ENCODE measurements around the gene GNGT2. TPM values are rescaled to one million over a fixed set of nuclear protein-coding genes. Genes with fewer than 3 reads are reported as not detected.
A peak's percentile ranks its signal among the peaks of the same experiment; 100 is the strongest.

GNGT2 gene
- total RNA-seq, 1 donor from 2014 or later = not detected

GRCh38 chr17:49191917-49192741 is 18.2 kb downstream of the GNGT2 start:
- H3K79me2 ChIP-seq (ENCODE audit: low read depth) = no peaks in the 10 kb centered on the region
- H2AFZ ChIP-seq (replicated peaks) = peak overlapping the region; percentile 77
- no peaks in the 10 kb centered on the region for H4K20me1 ChIP-seq (ENCODE audit: low read depth)
- no peaks in the 10 kb centered on the region for H3K9me3 ChIP-seq (ENCODE audit: low read depth)
- H3F3A ChIP-seq (ENCODE audit: low read depth) = peaks cover 39% of the 10 kb centered on the region
- no peaks in the 10 kb centered on the region for H3K27me3 ChIP-seq
- H3K36me3 ChIP-seq = no peaks in the 10 kb centered on the region
- Mint-ChIP-seq H3K36me3 (no peaks in the 10 kb centered on the region), H3K9me3 (peaks cover 5% of the 10 kb centered on the region), H3K27me3 (ENCODE audit: insufficient read depth, low read depth) (peaks cover 21% of the 10 kb centered on the region), H3K27ac (peak overlapping the region; percentile 99), H3K4me1 (peaks cover 27% of the 10 kb centered on the region), H3K4me3 (peak overlapping the region; percentile 98)
- peak; percentile 38 for TF ChIP-seq EZH2phosphoT487 (IDR thresholded peaks at IDR 0.05)
- TF ChIP-seq EZH2 (IDR thresholded peaks at IDR 0.05) = no peak
- peak; percentile 42 for TF ChIP-seq CTCF (IDR thresholded peaks at IDR 0.05)
- peak overlapping the region; percentile 75 for H3K4me2 ChIP-seq
- peak overlapping the region; percentile 42 for H3K9ac ChIP-seq
- H3K4me1 ChIP-seq = peaks cover 4% of the 10 kb centered on the region
- peak; percentile 88 for DNase-seq (ENCODE audit: low spot score)
- peak overlapping the region; percentile 74 for H3K4me3 ChIP-seq
- peak overlapping the region; percentile 72 for H3K27ac ChIP-seq

GRCh38 chr17:49191409-49191916 is 18.9 kb downstream of the GNGT2 start:
- H2AFZ ChIP-seq (replicated peaks) = peak overlapping the region; percentile 77
- H3K4me2 ChIP-seq = peak overlapping the region; percentile 75
- Mint-ChIP-seq H3K9me3 (peaks cover 5% of the 10 kb centered on the region), H3K27me3 (ENCODE audit: insufficient read depth, low read depth) (peaks cover 21% of the 10 kb centered on the region), H3K4me1 (peaks cover 25% of the 10 kb centered on the region), H3K36me3 (no peaks in the 10 kb centered on the region), H3K4me3 (peak overlapping the region; percentile 98), H3K27ac (peak overlapping the region; percentile 99)
- no peaks in the 10 kb centered on the region for H3K79me2 ChIP-seq (ENCODE audit: low read depth)
- H3F3A ChIP-seq (ENCODE audit: low read depth) = peaks cover 39% of the 10 kb centered on the region
- H3K4me3 ChIP-seq = peak overlapping the region; percentile 74
- TF ChIP-seq EZH2phosphoT487 (IDR thresholded peaks at IDR 0.05) (no peak), EZH2 (IDR thresholded peaks at IDR 0.05) (no peak), CTCF (IDR thresholded peaks at IDR 0.05) (no peak)
- H3K27me3 ChIP-seq = no peaks in the 10 kb centered on the region
- peak overlapping the region; percentile 42 for H3K9ac ChIP-seq
- H3K36me3 ChIP-seq = no peaks in the 10 kb centered on the region
- no peak overlapping the region for H3K27ac ChIP-seq
- peaks cover 4% of the 10 kb centered on the region for H3K4me1 ChIP-seq
- no peak for DNase-seq (ENCODE audit: low spot score)
- no peaks in the 10 kb centered on the region for H3K9me3 ChIP-seq (ENCODE audit: low read depth)
- H4K20me1 ChIP-seq (ENCODE audit: low read depth) = no peaks in the 10 kb centered on the region

GRCh38 chr17:49190932-49191331 is 19.4 kb downstream of the GNGT2 start:
- Histone ChIP-seq H3K9me3 (ENCODE audit: low read depth) (no peaks in the 10 kb centered on the region), H3F3A (ENCODE audit: low read depth) (peaks cover 39% of the 10 kb centered on the region), H3K79me2 (ENCODE audit: low read depth) (no peaks in the 10 kb centered on the region), H3K4me1 (peaks cover 4% of the 10 kb centered on the region), H3K4me2 (peak overlapping the region; percentile 75), H3K4me3 (no peak overlapping the region), H3K27me3 (no peaks in the 10 kb centered on the region), H3K27ac (no peak overlapping the region), H3K9ac (no peak overlapping the region), H3K36me3 (no peaks in the 10 kb centered on the region), H2AFZ (replicated peaks) (no peak overlapping the region), H4K20me1 (ENCODE audit: low read depth) (no peaks in the 10 kb centered on the region)
- peaks cover 1% of the 10 kb centered on the region for H3K36me3 Mint-ChIP-seq
- peaks cover 21% of the 10 kb centered on the region for H3K27me3 Mint-ChIP-seq (ENCODE audit: insufficient read depth, low read depth)
- H3K9me3 Mint-ChIP-seq = peaks cover 10% of the 10 kb centered on the region
- no peak overlapping the region for H3K27ac Mint-ChIP-seq
- H3K4me3 Mint-ChIP-seq = peak overlapping the region; percentile 69
- H3K4me1 Mint-ChIP-seq = peaks cover 25% of the 10 kb centered on the region
- DNase-seq (ENCODE audit: low spot score) = no peak
- TF ChIP-seq EZH2phosphoT487 (IDR thresholded peaks at IDR 0.05) (no peak), CTCF (IDR thresholded peaks at IDR 0.05) (no peak), EZH2 (IDR thresholded peaks at IDR 0.05) (no peak)

Data from neural progenitor cell (in vitro differentiated cells).